H1 (cell line): ENCODE data around the gene QPCTL. TPM values are rescaled to one million over a fixed set of nuclear protein-coding genes. Genes with fewer than 3 reads are reported as not detected.

Experiments used
- CEBPB ChIP-seq: IDR thresholded peaks from 2 replicates; pipeline ENCODE4 v1.6.1; 2012; ENCODE audit warnings: low read depth, low read length
- CHD7 ChIP-seq: fragments of 300-600 bp; sonication (generic); IDR thresholded peaks from 2 replicates; pipeline ENCODE4 v1.7.1; 2012; ENCODE audit warnings: low read length, moderate library complexity, mild to moderate bottlenecking, inconsistent platforms; ENCODE audit not compliant: insufficient replicate concordance
- CREB1 ChIP-seq: IDR thresholded peaks from 2 replicates; pipeline ENCODE4 v1.6.1; 2012; ENCODE audit warnings: inconsistent platforms
- HDAC2 ChIP-seq, 2 experiments: fragments of 300-600 bp in 1 of 2; sonication (generic) in 1 of 2; IDR thresholded peaks; 2 replicates each; pipeline ENCODE4 v1.6.1; 2011 to 2012; ENCODE audit warnings: low read depth in 2 of 2, low read length in 2 of 2, mild to moderate bottlenecking in 2 of 2, moderate library complexity in 2 of 2, borderline replicate concordance in 1 of 2, inconsistent platforms in 1 of 2
- JUND ChIP-seq: IDR thresholded peaks from 2 replicates; pipeline ENCODE4 v1.6.1; 2011; ENCODE audit warnings: mild to moderate bottlenecking, improper control_type of control experiment, low read length
- KDM4A ChIP-seq: IDR thresholded peaks from one replicate; pipeline ENCODE4 v1.7.1; 2012; ENCODE audit warnings: low read depth, mild to moderate bottlenecking, moderate library complexity, low read length, inconsistent platforms; ENCODE audit not compliant: severe bottlenecking
- NRF1 ChIP-seq: IDR thresholded peaks from 2 replicates; pipeline ENCODE4 v1.6.1; 2011; ENCODE audit warnings: mild to moderate bottlenecking, low read depth, low read length, improper control_type of control experiment
- YY1 ChIP-seq: IDR thresholded peaks from 2 replicates; pipeline ENCODE4 v1.6.1; 2011; ENCODE audit warnings: low read depth, mild to moderate bottlenecking, low read length
- polyA plus RNA-seq, 7 experiments: library from polyadenylated mRNA; depleted of rRNA in 3 of 7; stranded (reverse) in 5 of 7; unstranded in 2 of 7; fragments of >200 nt in 5 of 7; fragments of 200-250 nt in 2 of 7; gene quantifications; 1 replicate in 5 of 7; 2 replicates in 1 of 7; 4 replicates in 1 of 7; pipeline versions ENCODE4 v1.2.1 to v1.2.3, GENCODE V29; 2011 to 2013; ENCODE audit warnings: missing spikeins in 2 of 7, mixed read lengths in 2 of 7
- total RNA-seq: library from RNA; stranded (reverse); fragmentation: NEBNext Ultra II Directional; extraction: Animal tissue kit (Norgen Biotek cat#: 25700); gene quantifications from 2 replicates; pipeline ENCODE4 v1.2.1, GENCODE V29; 2021
- TF ChIP-seq, protein P1 (sequence below): IDR thresholded peaks from 2 replicates; pipeline ENCODE4 v1.6.1; 2011; ENCODE audit warnings: low read length, improper control_type of control experiment

QPCTL gene
- total and polyA plus RNA-seq, 2 of the 8 experiments (the other 6 are each of a cell fraction or from before 2014, with no cell fraction given), result 25.2 to 35.3 TPM

- peak; percentile 55; the same call in 1 of the 2 replicates for TF ChIP-seq JUND
- peak in 1 of 2 experiments; percentile 99; a peak in 2 of 4 replicates for TF ChIP-seq HDAC2 (IDR thresholded peaks at IDR 0.05; ENCODE audit: borderline replicate concordance in 1 of 2, low read depth in 2 of 2, low read length in 2 of 2)
- peak; percentile 75 for TF ChIP-seq YY1
- TF ChIP-seq, protein P1, sequence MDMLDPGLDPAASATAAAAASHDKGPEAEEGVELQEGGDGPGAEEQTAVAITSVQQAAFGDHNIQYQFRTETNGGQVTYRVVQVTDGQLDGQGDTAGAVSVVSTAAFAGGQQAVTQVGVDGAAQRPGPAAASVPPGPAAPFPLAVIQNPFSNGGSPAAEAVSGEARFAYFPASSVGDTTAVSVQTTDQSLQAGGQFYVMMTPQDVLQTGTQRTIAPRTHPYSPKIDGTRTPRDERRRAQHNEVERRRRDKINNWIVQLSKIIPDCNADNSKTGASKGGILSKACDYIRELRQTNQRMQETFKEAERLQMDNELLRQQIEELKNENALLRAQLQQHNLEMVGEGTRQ, result no peak
- no peak for TF ChIP-seq KDM4A
- TF ChIP-seq NRF1, result no peak
- no peak for TF ChIP-seq CHD7
- peak; percentile 63; the same call in 1 of the 2 replicates for TF ChIP-seq CREB1
- TF ChIP-seq CEBPB, result peak; percentile 5; the same call in 1 of the 2 replicates
These were observed 46.7 kb upstream of the QPCTL start (continued) for GRCh38 chr19:45645631-45646344.
